Medulla oblongata (tissue), 1 donor: Measurements from ENCODE around the gene SH2D1B.
"Not testable (repeated sequence)": the region's sequence is repeated elsewhere in the genome, so short reads cannot be mapped to it uniquely, and the experiment has no call there.

Experiments used
- DNase-seq: peaks from one replicate; pipeline ENCODE4 v3.0.0-alpha.2; 2015; ENCODE audit errors: extremely low spot score

The SH2D1B gene

DNA sequence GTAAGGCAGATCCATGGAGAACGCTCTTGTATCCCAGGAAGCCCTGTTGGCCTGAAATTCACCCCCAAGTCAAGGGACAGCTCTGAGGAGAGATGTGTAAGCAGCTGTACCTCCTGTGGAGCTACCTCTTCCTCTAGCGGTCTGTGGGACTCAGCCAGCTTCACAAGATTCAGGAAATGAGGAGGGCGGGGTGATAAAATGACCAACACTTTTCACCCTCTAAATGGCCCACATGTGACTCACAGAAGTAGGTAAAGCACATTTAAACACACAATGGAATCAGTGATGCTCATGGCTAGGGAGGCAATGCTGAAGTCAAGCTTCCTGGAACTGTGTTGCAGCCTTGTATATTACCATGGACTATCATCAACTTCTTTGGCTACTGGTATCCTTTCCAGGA, at the start of gene SH2D1B:
SH2D1B (minus strand) TSS at position 135 of the 400 bp plus-strand sequence; CDS start at position 15, 120 bp downstream.
- DNase-seq = no peak

DNA sequence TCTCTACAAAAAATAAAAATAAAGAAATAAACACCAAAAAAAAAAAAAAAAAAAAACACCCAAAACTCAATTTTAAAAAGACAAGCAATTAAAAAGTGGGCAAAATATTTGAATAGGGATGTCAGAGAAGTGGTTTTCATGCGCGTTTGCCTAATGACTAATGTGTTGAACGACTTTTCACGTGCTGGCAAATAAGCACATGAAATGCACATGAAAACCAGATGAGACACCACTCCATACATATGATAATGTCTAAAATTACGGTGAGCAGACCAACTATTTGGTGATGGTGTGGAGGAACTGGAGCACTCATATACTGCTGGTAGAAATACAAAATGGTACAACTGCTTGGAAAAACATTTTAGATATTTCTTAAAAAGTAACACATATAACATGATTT, 46.3 kb upstream of the SH2D1B start:
- no peak for DNase-seq

- no peak for DNase-seq
Measured at GRCh38 chr1:162456323-162456722, 44.4 kb upstream of the SH2D1B start.

DNA sequence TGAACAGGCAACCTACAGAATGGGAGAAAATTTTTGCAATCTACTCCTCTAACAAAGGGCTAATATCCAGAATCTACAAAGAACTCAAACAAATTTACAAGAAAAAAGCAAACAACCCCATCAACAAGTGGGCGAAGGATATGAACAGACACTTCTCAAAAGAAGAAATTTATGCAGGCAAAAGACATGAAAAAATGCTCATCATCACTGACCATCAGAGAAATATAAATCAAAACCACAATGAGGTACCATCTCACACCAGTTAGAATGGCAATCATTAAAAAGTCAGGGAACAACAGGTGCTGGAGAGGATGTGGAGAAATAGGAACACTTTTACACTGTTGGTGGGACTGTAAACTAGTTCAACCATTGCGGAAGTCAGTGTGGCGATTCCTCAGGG, 42.4 kb upstream of the SH2D1B start:
- DNase-seq = not testable (repeated sequence)

DNA sequence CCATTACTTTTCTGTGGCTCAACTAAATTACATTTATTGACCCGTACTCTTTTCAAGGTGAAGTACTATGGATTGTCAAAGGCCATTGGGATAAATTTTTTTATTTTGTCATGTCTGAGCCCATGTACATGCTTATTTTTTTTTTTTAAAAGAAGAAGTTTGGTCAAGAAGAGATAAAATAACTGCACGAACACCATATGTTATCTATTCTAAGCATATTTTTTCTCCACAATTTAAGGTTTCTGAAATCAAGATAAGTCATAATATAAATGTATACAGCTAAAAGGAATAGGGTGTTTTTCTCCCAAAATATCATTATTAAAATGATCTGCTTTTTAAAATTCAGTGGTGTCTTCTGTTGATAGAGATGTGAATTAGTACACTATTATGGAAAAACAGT, 35.0 kb upstream of the SH2D1B start:
- DNase-seq = no peak

- no peak for DNase-seq
Measured at GRCh38 chr1:162444903-162445302, 33.0 kb upstream of the SH2D1B start.

GRCh38 chr1:162432977-162433713, 21.2 kb upstream of the SH2D1B start:
- DNase-seq = not testable (repeated sequence)

GRCh38 chr1:162430583-162430982, 18.6 kb upstream of the SH2D1B start:
- no peak for DNase-seq

DNA sequence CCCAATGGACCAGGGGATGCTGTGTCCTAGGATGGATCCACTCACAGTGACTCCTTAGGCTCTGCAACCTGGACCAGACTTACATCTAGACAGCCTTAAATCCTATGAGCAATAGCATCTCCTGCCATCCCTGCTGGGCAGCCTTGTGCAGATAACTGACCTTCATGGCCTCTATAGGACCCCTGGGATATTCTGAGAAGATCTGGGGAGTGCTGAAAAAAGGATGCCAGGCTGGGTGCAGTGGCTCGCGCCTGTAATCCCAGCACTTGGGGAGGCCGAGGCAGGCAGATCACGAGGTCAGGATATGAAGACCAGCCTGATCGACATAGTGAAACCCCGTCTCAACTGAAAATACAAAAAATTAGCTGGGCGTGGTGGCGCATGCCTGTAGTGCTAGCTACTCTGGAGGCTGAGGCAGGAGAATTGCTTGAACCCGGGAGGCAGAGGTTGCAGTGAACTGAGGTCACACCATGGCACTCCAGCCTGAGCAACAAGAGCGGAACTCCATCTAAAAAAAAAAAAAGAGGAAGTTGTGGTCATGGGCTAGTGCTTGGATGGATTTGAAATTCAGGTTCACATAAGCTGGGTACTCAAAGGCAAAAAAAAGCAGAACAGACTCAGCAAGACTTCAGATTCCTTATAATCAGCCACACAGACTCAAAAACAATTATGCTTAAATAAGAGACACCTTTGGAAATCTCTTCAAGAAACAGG, 10.9 kb upstream of the SH2D1B start:
- peak; percentile 51 for DNase-seq

DNA sequence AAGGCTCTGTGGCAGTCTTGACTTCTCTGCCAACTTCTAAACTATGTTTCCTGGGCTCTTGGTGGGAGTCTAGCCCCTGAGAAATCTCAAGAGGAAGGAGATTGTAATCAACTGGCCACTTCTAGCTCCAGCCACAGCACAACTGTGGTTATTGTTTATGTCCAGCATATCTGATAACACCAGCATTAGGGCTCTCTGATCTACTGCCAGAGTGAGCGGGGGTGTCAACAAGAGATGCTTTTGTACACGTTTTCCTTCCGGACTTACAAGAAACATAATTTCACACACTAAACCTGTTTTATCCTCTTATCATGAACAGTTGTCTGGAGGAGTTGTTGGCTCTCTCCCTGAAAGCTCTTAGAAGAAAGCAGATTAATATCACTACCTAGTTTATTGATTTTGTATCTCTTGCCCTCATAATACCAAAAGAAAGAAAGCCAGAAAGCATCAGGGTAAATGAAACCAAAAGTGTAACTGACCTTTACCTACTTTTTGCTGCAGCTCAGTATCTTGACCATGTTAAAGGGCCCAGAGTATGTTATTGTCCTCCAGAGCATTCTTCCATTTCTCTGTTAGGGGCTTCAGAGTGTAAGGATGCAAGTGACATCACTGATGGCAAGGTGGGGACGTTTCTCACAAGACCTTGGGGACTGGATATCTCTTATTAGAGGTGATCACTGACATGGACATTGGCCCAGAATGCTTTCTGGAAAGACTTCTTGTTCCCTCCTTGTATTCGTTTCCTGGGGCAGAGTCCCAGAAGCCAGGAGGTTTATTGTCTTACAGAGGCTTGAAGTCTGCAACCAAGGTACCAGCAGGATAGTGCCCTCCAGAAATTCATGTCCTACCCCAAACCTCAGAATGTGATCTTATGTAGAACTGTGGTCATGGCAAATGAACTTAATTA, 9.6 kb upstream of the SH2D1B start:
- DNase-seq = no peak

- DNase-seq = no peak
Measured at GRCh38 chr1:162420120-162420519, 8.2 kb upstream of the SH2D1B start.

DNA sequence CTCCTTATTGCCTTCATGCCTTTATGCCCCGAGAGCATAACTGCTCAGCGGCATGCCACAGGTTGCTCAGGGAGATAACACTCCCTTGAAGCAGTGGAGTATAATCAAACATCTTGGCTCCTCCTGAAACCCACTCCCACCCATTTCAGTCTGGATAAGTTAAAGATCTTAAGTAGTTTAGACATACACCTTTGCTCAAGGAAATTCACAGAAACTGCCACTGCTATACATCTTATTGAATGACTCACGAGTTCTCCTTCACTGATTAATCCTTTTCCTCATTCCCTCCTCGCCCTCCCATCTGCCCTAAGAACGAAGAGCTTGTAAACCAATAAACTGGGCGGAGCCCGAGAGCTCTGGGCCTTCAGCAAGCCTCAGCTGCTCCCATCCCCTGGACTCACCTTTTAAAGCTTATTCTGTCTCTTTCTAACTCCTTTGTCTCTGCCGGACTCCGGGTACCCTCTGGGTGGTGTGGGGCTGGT, 7.6 kb upstream of the SH2D1B start:
- DNase-seq = not testable (repeated sequence)

GRCh38 chr1:162418584-162418983, 6.6 kb upstream of the SH2D1B start:
- DNase-seq = not testable (repeated sequence)

- no peak for DNase-seq
Measured at GRCh38 chr1:162417650-162418049, 5.7 kb upstream of the SH2D1B start.

- no peak for DNase-seq
Measured at GRCh38 chr1:162416909-162417308, 5.0 kb upstream of the SH2D1B start.

DNA sequence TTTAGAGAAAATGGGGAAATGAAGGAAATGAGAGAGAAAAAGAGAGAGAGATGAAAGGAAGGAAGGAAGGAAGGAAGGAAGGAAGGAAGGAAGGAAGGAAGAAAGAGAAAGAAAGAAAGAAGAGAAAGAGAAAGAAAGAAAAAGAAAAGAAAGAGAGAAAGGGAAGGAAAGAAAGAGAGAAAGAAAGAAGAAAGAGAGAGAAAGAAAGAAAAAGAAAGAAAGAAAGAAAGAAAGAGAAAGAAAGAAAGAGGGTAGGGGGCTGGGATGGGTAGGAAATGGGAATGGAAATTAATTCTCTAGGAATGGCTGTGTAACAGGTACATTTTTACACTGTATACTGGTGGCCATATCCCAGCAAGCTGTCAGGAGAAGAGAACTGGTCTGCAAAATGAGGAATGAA, 4.3 kb upstream of the SH2D1B start:
- DNase-seq = no peak

- DNase-seq = no peak
Measured at GRCh38 chr1:162407539-162407938, 4.4 kb downstream of the SH2D1B start.

- no peak for DNase-seq
Measured at GRCh38 chr1:162406811-162407210, 5.1 kb downstream of the SH2D1B start.

DNA sequence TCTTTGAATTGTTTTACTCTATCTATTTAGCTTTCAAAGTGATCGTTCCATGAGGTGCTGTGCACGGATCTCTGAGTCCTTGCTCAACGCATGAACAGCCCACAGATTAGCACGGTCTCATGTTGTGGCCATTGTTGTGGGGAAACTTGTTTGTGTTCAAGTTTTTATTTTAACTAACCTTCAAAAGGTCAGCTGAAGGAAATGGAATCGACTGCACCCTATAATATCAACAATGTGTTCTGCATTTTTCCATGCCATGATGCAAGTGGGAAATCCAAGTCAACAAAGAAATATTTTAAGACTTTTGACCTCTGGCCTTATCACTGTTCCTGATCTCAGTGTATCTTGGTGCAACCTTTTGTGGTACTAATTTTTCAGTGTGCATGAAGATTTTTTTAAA, 6.1 kb downstream of the SH2D1B start:
- no peak for DNase-seq

- no peak for DNase-seq
Measured at GRCh38 chr1:162404550-162405160, 7.3 kb downstream of the SH2D1B start.

GRCh38 chr1:162400790-162401355, 11.1 kb downstream of the SH2D1B start:
- DNase-seq = peak; percentile 16
